Ovary (tissue), 9 donors: ENCODE data around the gene CH25H. TPM values are rescaled to one million over a fixed set of nuclear protein-coding genes. Genes with fewer than 3 reads are reported as not detected.

Source experiments
- DNase-seq, 5 donors: peaks; one replicate each; pipeline ENCODE4 v3.0.0-alpha.2; 2019 to 2020
- H3K27ac ChIP-seq, 2 donors: fragments of 200-600 bp; one replicate each; pipeline versions ENCODE4 v1.5.1 to v1.8.0; 2019 to 2022
- H3K27me3 ChIP-seq: fragments of 200-600 bp; one replicate; pipeline ENCODE4 v1.8.0; 2022
- H3K36me3 ChIP-seq: fragments of 200-600 bp; sonication (generic); one replicate; pipeline ENCODE4 v1.5.1; 2019
- H3K4me1 ChIP-seq: one replicate; pipeline ENCODE4 v1.8.1; 2013; ENCODE audit warnings: mild to moderate bottlenecking, moderate library complexity; ENCODE audit not compliant: insufficient read depth
- H3K4me3 ChIP-seq: fragments of 200-600 bp; sonication (generic); one replicate; pipeline ENCODE4 v1.5.1; 2017
- H3K9me3 ChIP-seq, 2 donors: fragments of 200-600 bp in 1 of 2; sonication (generic) in 1 of 2; one replicate each; pipeline versions ENCODE4 v1.5.1 to v1.8.1; 2013 to 2019; ENCODE audit warnings: mild to moderate bottlenecking in 1 of 2, moderate library complexity in 1 of 2
- CTCF ChIP-seq, 3 donors: fragments of 450-650 bp in 2 of 3; fragments of 200-600 bp in 1 of 3; IDR thresholded peaks; one replicate each; pipeline versions ENCODE4 v1.5.1 to v1.8.0; 2016 to 2022; ENCODE audit warnings: antibody characterized with exemption in 3 of 3, mild to moderate bottlenecking in 1 of 3
- EP300 ChIP-seq: sonication (generic); formaldehyde crosslinking; IDR thresholded peaks from one replicate; pipeline ENCODE4 v1.6.1; 2017; ENCODE audit warnings: antibody characterized with exemption
- POLR2A ChIP-seq: fragments of 450-650 bp; IDR thresholded peaks from one replicate; pipeline ENCODE4 v1.6.1; 2017; ENCODE audit warnings: antibody characterized with exemption, mild to moderate bottlenecking, moderate library complexity
- WGBS, 3 donors: extraction: QIAGEN DNeasy Blood & Tissue Kit in 1 of 3; methylation state at CpG; one replicate each; pipeline versions ENCODE4 v1.1.5 to v1.1.7; 2013 to 2017; 5-methylcytosine and 5-hydroxymethylcytosine counted together
- intact Hi-C, 4 donors: fragments of 100-400 bp; cut with DNase I; formaldehyde crosslinking; loops; one replicate each; pipeline versions ENCODE4 v1.11.0 to v1.15.1; 2022 to 2023
- polyA plus RNA-seq, 2 donors: library from polyadenylated mRNA; stranded (reverse); fragments of 200-250 nt in 1 of 2; fragments of 350-450 nt in 1 of 2; fragmentation: Illumina TruSeq in 1 of 2; extraction: RNeasy Lipid Tissue Mini Kit (QIAGEN cat#74804) in 1 of 2; gene quantifications; one replicate each; pipeline ENCODE4 v1.2.3, GENCODE V29; 2013 to 2014
- total RNA-seq, 7 donors: library from RNA; depleted of rRNA in 2 of 7; stranded (reverse); fragments of >200 nt in 2 of 7; fragmentation: NEBNext Ultra II Directional in 3 of 7; extraction: Animal tissue kit (Norgen Biotek cat#: 25700) in 3 of 7; gene quantifications; one replicate each; pipeline versions ENCODE4 v1.1.0 to v1.2.4, GENCODE V29; 2016 to 2023
- donor health status: DM: no; HTN: no; CAD: no; lungs with moderate emphysema.
- donor health status: DM: no; HTN: no; CAD: no.
- donor health status: Bipolar disorder and iron deficiency.
- donor health status: DM: yes; HTN: yes; CAD: no.
- donor health status: DM: no; HTN: no; CAD: no.
- donor health status: DM: yes; HTN: yes; CAD: no.

Gene CH25H
- total and polyA plus RNA-seq, 9 donors = 0.22 to 3.8 (median 1.6) TPM

- intact Hi-C loops = loop anchor here in 3 of 4 donors (5.0 to 10.0 kb wide), 5 partner anchors 179 to 376 kb away; no protein-coding TSS in a partner anchor
- WGBS, 3 donors = 95 to 97% (median 96%) methylated on average over 3 of the region's 3 CpGs
- H3K27ac ChIP-seq = no peak overlapping the region
- H3K36me3 ChIP-seq = no peaks in the 10 kb centered on the region
- no peaks in the 10 kb centered on the region for H3K9me3 ChIP-seq
- no peak for DNase-seq
- peaks cover 2% of the 10 kb centered on the region for H3K4me1 ChIP-seq
- no peak for TF ChIP-seq EP300
- TF ChIP-seq CTCF (IDR thresholded peaks at IDR 0.05) = no peak
- TF ChIP-seq POLR2A = no peak
- no peak overlapping the region for H3K4me3 ChIP-seq
- H3K27me3 ChIP-seq = no peaks in the 10 kb centered on the region
Observed at GRCh38 chr10:89210794-89211425, 3.8 kb upstream of the CH25H start.

- DNase-seq = no peak
- 95 to 98% (median 96%) methylated on average over 5 of the region's 5 CpGs for WGBS, 3 donors
- no peaks in the 10 kb centered on the region for H3K27me3 ChIP-seq
- H3K4me1 ChIP-seq = peaks cover 2% of the 10 kb centered on the region
- H3K9me3 ChIP-seq = no peaks in the 10 kb centered on the region
- H3K27ac ChIP-seq = no peak overlapping the region
- TF ChIP-seq POLR2A (no peak), EP300 (no peak), CTCF (IDR thresholded peaks at IDR 0.05) (no peak)
- no peaks in the 10 kb centered on the region for H3K36me3 ChIP-seq
- intact Hi-C loops = loop anchor here (2.0 to 10.0 kb wide), 6 partner anchors 177 to 375 kb away; no protein-coding TSS in a partner anchor
- H3K4me3 ChIP-seq = no peak overlapping the region
Observed at GRCh38 chr10:89209718-89210117, 2.6 kb upstream of the CH25H start.

- Histone ChIP-seq H3K9me3 (no peaks in the 10 kb centered on the region), H3K36me3 (no peaks in the 10 kb centered on the region), H3K27ac (peak overlapping the region; percentile 34 to 76), H3K4me1 (peaks cover 2% of the 10 kb centered on the region), H3K4me3 (peak overlapping the region; percentile 47), H3K27me3 (no peaks in the 10 kb centered on the region)
- 7 to 9% (median 9%) methylated on average over 59 to 60 of the region's 60 CpGs for WGBS, 3 donors
- TF ChIP-seq EP300 (no peak), CTCF (IDR thresholded peaks at IDR 0.05) (no peak), POLR2A (peak; percentile 13)
- peak; percentile 34 to 66 (median 58) for DNase-seq
- intact Hi-C loops = loop anchor here in 2 of 4 donors (2.0 to 5.0 kb wide), 2 partner anchors 271 to 273 kb away; no protein-coding TSS in a partner anchor
Observed at GRCh38 chr10:89207801-89208551, 859 bp upstream of the CH25H start.

GRCh38 chr10:89206402-89207180, 526 bp downstream of the CH25H start:
- WGBS, 3 donors = 16 to 34% (median 22%) methylated on average over 40 to 42 of the region's 42 CpGs
- peak; percentile 40 to 66 (median 54) for DNase-seq
- H3K36me3 ChIP-seq = no peaks in the 10 kb centered on the region
- peak overlapping the region; percentile 47 for H3K4me3 ChIP-seq
- H3K4me1 ChIP-seq = peaks cover 2% of the 10 kb centered on the region
- no peaks in the 10 kb centered on the region for H3K27me3 ChIP-seq
- no peaks in the 10 kb centered on the region for H3K9me3 ChIP-seq
- peak overlapping the region; percentile 16 to 34 for H3K27ac ChIP-seq
- TF ChIP-seq EP300 (no peak), POLR2A (no peak), CTCF (IDR thresholded peaks at IDR 0.05) (no peak)
- intact Hi-C loops = loop anchor here in 1 of 4 donors (5.0 kb wide), 1 partner anchor 269 kb away; no protein-coding TSS in a partner anchor
